Naive thymus-derived CD8-positive, alpha-beta T cell (primary cell): ENCODE data around the gene NHSL2. TPM values are rescaled to one million over a fixed set of nuclear protein-coding genes. Genes with fewer than 3 reads are reported as not detected.
A peak's percentile ranks its signal among the peaks of the same experiment; 100 is the strongest.
"Not testable (repeated sequence)": the region's sequence is repeated elsewhere in the genome, so short reads cannot be mapped to it uniquely, and the experiment has no call there.

Experiments
- ATAC-seq, 2 donors: fragments of 150-1000 bp; cut with Tn5 transposase in 1 of 2; sonication (Bioruptor Pico), chemical (Tn5 transposase) in 1 of 2; 1 replicate in 1 of 2; 2 replicates in 1 of 2; pipeline ENCODE4 v1.10.0; 2021; ENCODE audit warnings: mild to moderate bottlenecking in 2 of 2, moderate library complexity in 2 of 2
- POLR2A ChIA-PET: fragments of 350-600 bp; sonication (Branson Sonifier 250); formaldehyde crosslinking; loops from one replicate; lab custom pipeline; 2021; ENCODE audit warnings: antibody characterized with exemption; lab: Charles Lee
- DNase-seq, 10 donors: peaks; one replicate each; pipeline versions ENCODE4 v3.0.0 to v3.0.0-alpha.2; 2020 to 2022
- H3K27ac Mint-ChIP-seq, 10 donors: one replicate each; pipeline ENCODE4 v1.8.0; 2020 to 2022; ENCODE audit warnings: mild to moderate bottlenecking in 10 of 10, mixed read lengths in 10 of 10, moderate library complexity in 4 of 10, inconsistent platforms in 1 of 10
- H3K27me3 Mint-ChIP-seq, 5 donors: one replicate each; pipeline ENCODE4 v1.8.0; 2021 to 2022; ENCODE audit warnings: mixed read lengths in 5 of 5
- H3K36me3 Mint-ChIP-seq, 3 donors: one replicate each; pipeline ENCODE4 v1.8.0; 2020 to 2022; ENCODE audit warnings: mixed read lengths in 3 of 3, mild to moderate bottlenecking in 2 of 3, inconsistent platforms in 1 of 3
- H3K4me1 Mint-ChIP-seq, 4 donors: one replicate each; pipeline ENCODE4 v1.8.0; 2021 to 2022; ENCODE audit warnings: mixed read lengths in 4 of 4
- H3K4me3 Mint-ChIP-seq, 10 donors: one replicate each; pipeline ENCODE4 v1.8.0; 2020 to 2022; ENCODE audit warnings: mild to moderate bottlenecking in 10 of 10, mixed read lengths in 10 of 10, moderate library complexity in 6 of 10, inconsistent platforms in 1 of 10
- H3K9me3 Mint-ChIP-seq, 9 donors: one replicate each; pipeline ENCODE4 v1.8.0; 2020 to 2022; ENCODE audit warnings: mixed read lengths in 9 of 9, mild to moderate bottlenecking in 3 of 9, inconsistent platforms in 1 of 9, moderate library complexity in 1 of 9
- polyA plus RNA-seq, 3 donors: library from polyadenylated mRNA; unstranded; fragments of 300-500 nt; fragmentation: Illumina TruSeq; gene quantifications; one replicate each; pipeline ENCODE4 v1.2.3, GENCODE V29; 2021
- total RNA-seq, 8 experiments: library from RNA in 2 of 8; stranded (reverse) in 2 of 8; gene quantifications; one replicate each; pipeline ENCODE4 v1.2.3 and lab custom pipeline; 2021 to 2026

Gene NHSL2
- total and polyA plus RNA-seq, 5 experiments from 2014 or later: 0.09 to 2.6 (median 0.52) TPM

DNA sequence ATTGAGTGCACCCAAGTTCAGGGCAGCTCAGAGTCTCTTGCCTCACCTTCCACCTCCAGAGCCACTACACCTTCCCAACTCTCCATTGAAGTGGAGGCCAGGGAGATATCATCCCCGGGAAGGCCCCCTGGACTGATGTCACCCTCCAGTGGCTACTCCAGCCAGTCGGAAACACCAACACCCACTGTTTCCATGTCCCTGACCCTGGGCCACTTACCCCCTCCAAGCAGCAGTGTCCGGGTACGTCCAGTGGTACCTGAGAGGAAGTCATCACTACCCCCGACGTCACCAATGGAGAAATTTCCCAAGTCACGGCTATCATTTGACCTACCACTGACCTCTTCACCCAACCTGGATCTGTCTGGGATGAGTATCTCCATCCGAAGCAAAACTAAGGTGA, 228.9 kb downstream of the NHSL2 start:
- Mint-ChIP-seq H3K27me3 (peaks cover 0 to 18% (median 10%) of the 10 kb centered on the region in 5 donors), H3K27ac (no peak overlapping the region), H3K4me1 (peaks cover 5 to 21% (median 8%) of the 10 kb centered on the region in 4 donors), H3K36me3 (no peaks in the 10 kb centered on the region), H3K4me3 (no peak overlapping the region), H3K9me3 (no peaks in the 10 kb centered on the region)
- POLR2A ChIA-PET: no interaction called here
- ATAC-seq (no peak), DNase-seq (no peak)

DNA sequence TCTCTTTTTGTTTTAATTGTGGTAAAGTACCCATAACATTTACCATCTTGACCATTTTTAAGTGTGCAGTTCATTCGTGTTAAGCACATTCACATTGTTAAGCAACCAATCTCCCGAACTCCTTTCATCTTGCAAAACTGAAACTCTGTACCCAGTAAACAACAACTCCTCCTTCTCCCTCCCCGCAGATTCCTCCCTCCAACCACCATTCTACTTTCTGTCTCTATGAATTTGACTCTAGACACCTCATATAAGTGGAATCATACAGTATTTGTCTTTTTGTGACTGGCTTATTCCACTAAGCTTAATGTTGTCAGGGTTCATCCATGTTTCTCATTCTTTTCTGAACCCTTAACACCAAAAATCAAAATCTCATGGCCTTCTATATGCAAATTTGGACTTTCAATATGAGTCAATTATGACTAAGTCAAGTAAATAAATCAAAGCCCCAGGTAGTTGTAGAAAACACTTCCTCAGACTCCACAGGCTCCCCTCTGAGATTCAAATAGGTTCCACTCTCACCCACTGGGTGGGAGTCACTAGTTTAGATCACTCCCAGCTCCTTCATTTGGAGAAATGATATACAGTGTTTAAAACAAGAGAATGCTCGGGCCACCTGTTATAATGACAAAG, 230.8 kb downstream of the NHSL2 start:
- ATAC-seq (no peak), DNase-seq (no peak)
- peaks cover 0 to 7% (median 2%) of the 10 kb centered on the region in 5 donors for H3K27me3 Mint-ChIP-seq
- peak overlapping the region in 1 of 10 donors; percentile 6 for H3K4me3 Mint-ChIP-seq
- H3K4me1 Mint-ChIP-seq: peaks cover 5 to 24% (median 11%) of the 10 kb centered on the region in 4 donors
- H3K36me3 Mint-ChIP-seq: no peaks in the 10 kb centered on the region
- peak overlapping the region in 2 of 10 donors; percentile 66 to 74 for H3K27ac Mint-ChIP-seq
- POLR2A ChIA-PET: no interaction called here
- H3K9me3 Mint-ChIP-seq: no peaks in the 10 kb centered on the region

DNA sequence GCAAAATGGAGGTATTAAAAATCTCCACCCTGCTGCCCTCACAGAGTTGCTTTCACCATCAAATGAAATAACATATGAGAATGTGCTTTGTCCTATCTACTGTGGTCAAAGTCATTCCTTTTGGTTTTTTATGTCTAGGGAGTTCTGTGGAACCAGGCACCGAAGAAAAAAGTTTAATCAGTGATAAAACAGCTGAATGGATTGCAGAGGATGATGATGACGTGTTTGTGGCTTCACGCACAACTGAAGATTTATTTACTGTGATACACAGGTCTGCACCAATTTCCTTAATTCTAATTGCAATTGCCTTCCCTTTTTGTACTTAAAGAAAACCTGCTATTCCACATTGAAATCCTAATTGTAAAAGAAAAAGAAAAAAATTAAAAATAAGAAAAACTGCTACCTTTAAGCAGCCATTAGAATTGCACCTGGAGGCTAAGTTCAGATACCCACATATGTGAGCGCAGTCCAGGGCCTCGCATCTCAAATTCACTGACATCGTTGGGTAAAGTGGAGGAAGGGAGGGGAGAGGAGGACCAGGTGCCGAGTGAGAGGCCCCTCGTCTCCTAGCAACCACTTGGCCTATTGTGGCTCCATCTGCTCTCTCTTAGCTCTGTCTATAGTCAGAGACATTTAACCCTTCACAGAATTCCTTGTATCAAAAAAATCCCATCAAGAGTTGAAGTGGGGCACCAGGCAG, 231.6 kb downstream of the NHSL2 start:
- POLR2A ChIA-PET: no interaction called here
- DNase-seq (no peak), ATAC-seq (no peak)
- Mint-ChIP-seq H3K27me3 (peaks cover 0 to 7% (median 2%) of the 10 kb centered on the region in 5 donors), H3K4me3 (peak overlapping the region in 1 of 10 donors; percentile 25), H3K36me3 (no peaks in the 10 kb centered on the region), H3K4me1 (peaks cover 5 to 24% (median 11%) of the 10 kb centered on the region in 4 donors), H3K27ac (no peak overlapping the region), H3K9me3 (peaks cover 0 to 2% (median 0%) of the 10 kb centered on the region in 9 donors)

DNA sequence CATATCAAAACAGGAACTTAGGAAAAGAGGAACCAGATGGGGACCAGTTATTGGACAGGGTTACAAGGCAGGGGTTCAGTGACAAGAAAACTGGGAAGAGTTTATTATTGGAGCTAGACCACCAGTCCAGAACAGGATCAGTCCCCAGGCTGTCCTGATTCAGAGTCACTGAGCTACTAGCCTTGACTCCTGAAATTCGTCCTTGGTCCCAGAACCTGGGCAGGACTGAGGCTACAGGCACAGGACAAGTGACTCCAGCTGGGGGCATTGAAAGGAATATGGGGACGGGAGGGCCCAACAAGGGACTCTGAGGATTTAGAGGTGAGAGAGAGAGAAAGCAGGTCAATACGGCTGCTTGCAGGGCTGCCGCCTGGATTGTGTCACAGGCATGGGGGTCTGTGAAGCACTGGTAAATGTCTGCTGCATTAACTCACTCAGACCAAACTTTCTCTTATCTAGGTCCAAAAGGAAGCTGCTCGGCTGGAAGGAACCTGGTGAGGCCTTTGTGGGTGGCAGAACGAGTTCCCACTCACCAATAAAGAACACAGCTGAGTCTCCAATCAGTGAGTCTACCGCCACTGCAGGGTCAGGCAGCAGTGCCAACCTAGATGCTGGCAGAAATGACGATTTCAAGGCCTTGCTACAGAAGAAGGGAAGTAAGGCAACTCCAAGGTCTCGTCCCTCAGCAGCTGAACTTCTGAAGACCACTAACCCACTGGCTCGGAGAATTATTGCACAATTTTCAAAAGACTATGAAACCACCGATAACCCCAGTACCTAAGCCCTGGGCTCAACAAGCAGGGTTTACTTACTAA, 232.4 kb downstream of the NHSL2 start:
- ATAC-seq: no peak
- Mint-ChIP-seq H3K4me3 (peak overlapping the region in 1 of 10 donors; percentile 25), H3K4me1 (peaks cover 5 to 24% (median 11%) of the 10 kb centered on the region in 4 donors), H3K36me3 (no peaks in the 10 kb centered on the region), H3K9me3 (peaks cover 0 to 2% (median 0%) of the 10 kb centered on the region in 9 donors), H3K27me3 (peaks cover 0 to 7% (median 2%) of the 10 kb centered on the region in 5 donors), H3K27ac (no peak overlapping the region)
- POLR2A ChIA-PET: no interaction called here
- no peak for DNase-seq

DNA sequence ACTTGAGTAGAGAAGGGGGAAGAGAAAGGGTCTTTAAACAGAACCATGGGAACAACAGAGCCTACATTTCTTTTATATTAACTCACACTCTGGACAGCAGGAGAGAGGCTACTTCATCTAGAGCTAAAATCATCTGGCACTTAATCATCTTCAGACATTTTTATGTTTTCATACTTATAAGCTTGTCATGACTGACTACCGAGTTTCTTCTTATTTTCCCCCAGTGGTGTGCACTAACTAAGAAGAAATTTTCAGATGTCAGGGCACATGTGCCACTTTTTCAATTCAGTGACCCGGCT, 232.9 kb downstream of the NHSL2 start:
- Mint-ChIP-seq H3K27ac (no peak overlapping the region), H3K4me3 (no peak overlapping the region), H3K9me3 (peaks cover 0 to 2% (median 0%) of the 10 kb centered on the region in 9 donors), H3K27me3 (peaks cover 0 to 7% (median 2%) of the 10 kb centered on the region in 5 donors), H3K36me3 (no peaks in the 10 kb centered on the region), H3K4me1 (peaks cover 5 to 24% (median 11%) of the 10 kb centered on the region in 4 donors)
- no peak for DNase-seq
- POLR2A ChIA-PET: no interaction called here
- no peak for ATAC-seq

DNA sequence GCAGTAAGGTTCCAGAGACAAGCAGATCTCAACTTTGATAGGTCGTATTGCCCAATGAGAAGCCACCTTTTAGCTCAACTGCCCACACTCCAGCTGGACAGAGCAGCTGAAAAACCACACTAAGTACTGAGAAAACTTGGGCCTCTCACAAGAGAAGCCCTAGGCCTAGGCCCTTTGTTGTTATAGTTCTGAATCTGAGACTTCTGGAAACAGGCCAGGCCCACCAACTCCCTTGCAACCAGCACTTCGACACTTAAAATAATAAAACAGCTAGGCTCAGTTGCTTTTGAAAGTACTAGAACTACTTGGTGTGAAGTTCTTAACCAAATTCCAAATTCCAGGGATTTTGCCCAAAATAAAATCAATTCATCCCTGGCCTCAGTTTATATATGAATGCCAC, 234.5 kb downstream of the NHSL2 start:
- Mint-ChIP-seq H3K9me3 (peaks cover 0 to 2% (median 0%) of the 10 kb centered on the region in 9 donors), H3K27me3 (peaks cover 0 to 2% (median 0%) of the 10 kb centered on the region in 5 donors), H3K4me1 (peaks cover 5 to 24% (median 11%) of the 10 kb centered on the region in 4 donors), H3K4me3 (no peak overlapping the region), H3K27ac (peak overlapping the region in 1 of 10 donors; percentile 13), H3K36me3 (no peaks in the 10 kb centered on the region)
- POLR2A ChIA-PET: interaction anchor here (0.6 kb wide), 1 partner anchor 835 kb away, joined by 14 read pairs; no protein-coding TSS in a partner anchor
- ATAC-seq: no peak
- DNase-seq: no peak

DNA sequence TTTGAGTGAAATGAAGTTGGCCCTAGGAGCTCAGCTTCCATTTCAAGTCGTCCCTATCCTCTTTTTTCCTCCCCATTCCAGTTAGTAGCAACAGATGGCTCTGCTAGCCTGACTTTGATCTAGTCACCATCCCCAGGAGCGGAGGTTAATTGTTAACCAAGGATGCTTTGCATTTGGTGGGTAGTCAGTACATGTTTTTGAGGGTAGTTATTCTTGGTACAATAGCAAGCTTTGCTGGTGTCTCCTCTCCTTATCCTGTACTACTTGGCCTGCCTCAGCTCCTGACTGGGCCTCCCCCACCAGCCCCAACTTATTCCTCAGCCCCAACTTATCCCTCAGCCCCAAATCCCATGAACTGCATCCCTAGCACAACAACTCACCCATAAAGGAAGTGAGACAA, 235.9 kb downstream of the NHSL2 start:
- peaks cover 0 to 2% (median 0%) of the 10 kb centered on the region in 9 donors for H3K9me3 Mint-ChIP-seq
- peaks cover 0 to 3% (median 0%) of the 10 kb centered on the region in 5 donors for H3K27me3 Mint-ChIP-seq
- H3K4me1 Mint-ChIP-seq: peaks cover under 1 to 17% (median 7%) of the 10 kb centered on the region in 4 donors
- H3K4me3 Mint-ChIP-seq: no peak overlapping the region
- H3K27ac Mint-ChIP-seq: no peak overlapping the region
- DNase-seq (no peak), ATAC-seq (no peak)
- H3K36me3 Mint-ChIP-seq: no peaks in the 10 kb centered on the region
- POLR2A ChIA-PET: no interaction called here

DNA sequence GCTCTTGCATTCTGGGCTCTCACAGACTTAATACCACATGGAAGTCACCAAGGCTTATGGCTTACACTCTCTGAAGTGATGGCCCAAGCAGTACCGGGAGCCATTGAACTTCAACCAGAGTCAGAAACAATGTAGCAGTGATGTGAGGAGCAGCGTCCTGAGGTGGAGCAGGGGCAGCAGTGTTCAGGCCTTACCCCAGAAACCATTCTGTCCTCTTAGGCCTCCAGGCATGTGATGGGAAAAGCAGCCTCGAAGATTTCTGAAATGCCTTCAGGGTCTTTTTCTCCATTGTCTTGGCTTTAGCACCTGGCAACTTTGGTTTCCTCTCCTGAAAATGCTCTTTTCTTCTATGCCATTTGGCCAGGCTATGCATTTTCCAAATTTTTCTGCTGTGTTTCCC, 248.1 kb downstream of the NHSL2 start:
- DNase-seq (no peak), ATAC-seq (no peak)
- no peaks in the 10 kb centered on the region for H3K36me3 Mint-ChIP-seq

DNA sequence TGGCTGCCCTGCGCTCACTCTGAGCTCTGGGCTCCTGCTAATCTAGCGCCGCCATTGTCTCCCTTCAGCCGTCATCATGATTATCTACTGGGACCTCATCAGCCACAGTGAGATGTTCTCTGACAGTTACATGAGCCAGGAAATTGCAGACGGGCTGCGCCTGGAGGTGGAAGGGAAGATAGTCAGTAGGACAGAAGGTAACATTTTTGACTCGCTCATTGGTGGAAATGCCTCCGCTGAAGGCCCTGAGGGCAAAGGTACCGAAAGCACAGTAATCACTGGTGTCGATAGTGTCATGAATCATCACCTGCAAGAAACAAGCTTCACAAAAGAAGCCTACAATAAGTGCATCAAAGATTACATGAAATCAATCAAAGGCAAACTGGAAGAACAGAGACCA, 249.1 kb downstream of the NHSL2 start:
- POLR2A ChIA-PET: no interaction called here
- Mint-ChIP-seq H3K27ac (no peak overlapping the region), H3K27me3 (peaks cover 0 to 7% (median 3%) of the 10 kb centered on the region in 5 donors), H3K36me3 (no peaks in the 10 kb centered on the region), H3K9me3 (peaks cover 0 to 9% (median 0%) of the 10 kb centered on the region in 9 donors), H3K4me1 (no peaks in the 10 kb centered on the region), H3K4me3 (no peak overlapping the region)
- ATAC-seq (no peak), DNase-seq (no peak)

More for the DNA sequence above, 248.1 kb downstream of the NHSL2 start:
- H3K27ac Mint-ChIP-seq: no peak overlapping the region
- H3K4me1 Mint-ChIP-seq: no peaks in the 10 kb centered on the region
- H3K9me3 Mint-ChIP-seq: peaks cover 0 to 9% (median 0%) of the 10 kb centered on the region in 9 donors
- H3K27me3 Mint-ChIP-seq: peaks cover 0 to 7% (median 3%) of the 10 kb centered on the region in 5 donors
- no peak overlapping the region for H3K4me3 Mint-ChIP-seq
- POLR2A ChIA-PET: no interaction called here

DNA sequence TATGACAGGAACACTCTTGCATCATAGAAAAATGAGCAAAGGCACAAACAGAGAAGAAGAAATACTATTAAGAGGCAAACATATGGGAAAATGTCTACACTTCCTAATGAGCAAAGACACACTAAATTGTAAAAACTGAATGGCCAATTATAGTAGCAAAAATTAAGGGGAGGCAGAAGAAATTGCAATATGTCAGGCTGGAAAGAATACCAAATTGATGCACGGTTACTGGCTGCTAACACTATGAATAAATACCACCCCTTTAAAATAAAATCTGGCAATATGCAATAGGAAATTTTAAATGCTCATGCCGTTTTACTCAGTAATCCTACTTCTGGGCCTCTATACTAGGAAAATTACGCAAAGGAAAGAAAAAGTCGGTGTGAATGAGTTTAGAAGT, 254.9 kb downstream of the NHSL2 start:
- no peak overlapping the region for H3K27ac Mint-ChIP-seq
- peaks cover 0 to 4% (median 0%) of the 10 kb centered on the region in 4 donors for H3K4me1 Mint-ChIP-seq
- no peaks in the 10 kb centered on the region for H3K36me3 Mint-ChIP-seq
- POLR2A ChIA-PET: no interaction called here
- no peak overlapping the region for H3K4me3 Mint-ChIP-seq
- no peaks in the 10 kb centered on the region for H3K9me3 Mint-ChIP-seq
- ATAC-seq (no peak), DNase-seq (no peak)
- peaks cover 0 to 3% (median 0%) of the 10 kb centered on the region in 5 donors for H3K27me3 Mint-ChIP-seq

DNA sequence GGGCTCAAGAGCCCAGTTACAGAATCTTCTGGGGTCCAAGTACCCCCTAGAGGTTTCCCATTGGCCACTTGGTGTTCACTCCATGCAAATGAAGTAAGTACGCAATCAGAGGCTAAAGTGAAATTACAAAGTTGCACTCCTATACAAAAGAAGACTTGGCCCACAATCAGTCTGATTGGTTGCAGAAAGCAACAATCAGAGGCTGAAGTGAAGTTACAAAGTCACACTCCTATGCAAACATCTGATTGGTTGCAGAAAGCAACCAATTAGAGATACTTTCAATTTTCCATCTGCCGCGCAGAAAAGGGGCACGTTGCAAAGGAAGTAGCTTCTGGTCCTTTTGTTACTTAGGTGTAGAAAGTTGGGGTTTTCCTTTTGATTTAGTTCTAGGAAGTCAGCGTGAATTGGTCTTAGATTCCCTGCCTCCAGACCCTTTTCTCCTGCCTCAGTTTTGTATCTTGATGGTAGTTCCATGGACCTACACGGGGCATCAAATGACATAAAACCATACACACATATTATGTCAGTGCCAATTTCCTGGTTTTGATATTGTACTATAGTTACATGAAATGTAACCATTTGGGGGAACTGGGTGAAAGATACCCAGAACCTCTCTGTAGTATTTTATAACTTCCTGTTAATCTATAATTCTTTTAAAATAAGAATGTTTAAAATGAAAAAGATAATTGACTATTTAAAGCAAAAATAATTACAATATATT, 258.5 kb downstream of the NHSL2 start:
- ATAC-seq (peak; percentile 93 to 94), DNase-seq (peak in 9 of 10 donors; percentile 4 to 67 (median 39))
- Mint-ChIP-seq H3K4me1 (peaks cover 0 to 4% (median 0%) of the 10 kb centered on the region in 4 donors), H3K9me3 (no peaks in the 10 kb centered on the region), H3K36me3 (no peaks in the 10 kb centered on the region), H3K4me3 (peak overlapping the region; percentile 57 to 87 (median 82)), H3K27me3 (no peaks in the 10 kb centered on the region), H3K27ac (peak overlapping the region; percentile 28 to 97 (median 96))
- POLR2A ChIA-PET: interaction anchor here (1.0 to 3.5 kb wide), 2 partner anchors 12 to 108 kb away, joined by 6 to 14 read pairs; partner anchors contain the start of genes PIN4 and RPS4X

DNA sequence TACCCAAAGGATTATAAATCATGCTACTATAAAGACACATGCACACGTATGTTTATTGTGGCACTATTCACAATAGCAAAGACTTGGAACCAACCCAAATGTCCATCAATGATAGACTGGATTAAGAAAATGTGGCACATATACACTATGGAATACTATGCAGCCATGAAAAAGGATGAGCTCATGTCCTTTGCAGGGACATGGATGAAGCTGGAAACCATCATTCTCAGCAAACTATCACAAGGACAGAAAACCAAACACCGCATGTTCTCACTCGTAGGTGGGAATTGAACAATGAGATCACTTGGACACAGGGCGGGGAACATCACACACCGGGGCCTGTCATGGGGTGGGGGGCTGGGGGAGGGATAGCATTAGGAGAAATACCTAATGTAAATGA, 265.6 kb downstream of the NHSL2 start:
- ATAC-seq, DNase-seq, H3K36me3 Mint-ChIP-seq, H3K27ac Mint-ChIP-seq, H3K4me3 Mint-ChIP-seq, POLR2A ChIA-PET, H3K4me1 Mint-ChIP-seq, H3K9me3 Mint-ChIP-seq, H3K27me3 Mint-ChIP-seq: not testable (repeated sequence)
